HG02798 (cell line): ENCODE measurements around the gene SLC25A45.

Experiments
- ATAC-seq: cut with Tn5 transposase; IDR thresholded peaks from one replicate; pipeline ENCODE4 v1.9.1; 2021; ENCODE audit warnings: mild to moderate bottlenecking; ENCODE audit not compliant: unreplicated experiment, poor library complexity

Gene SLC25A45

GRCh38 chr11:65329944-65330403 is 52.5 kb downstream of the SLC25A45 start:
- ATAC-seq, result no peak

- no peak for ATAC-seq
These were observed 53.0 kb downstream of the SLC25A45 start for GRCh38 chr11:65329478-65329877.

- ATAC-seq, result no peak
These were observed 55.4 kb downstream of the SLC25A45 start for GRCh38 chr11:65327021-65327420.

GRCh38 chr11:65325435-65325834 is 57.0 kb downstream of the SLC25A45 start:
- no peak for ATAC-seq
